KMS-11 (cell line): ENCODE results near the gene GABPB2.

Source experiments
- H2AFZ ChIP-seq: fragments of 200-600 bp; sonication (generic); 2 replicates; pipeline ENCODE4 v1.6.1; 2016; ENCODE audit warnings: antibody characterized with exemption, mixed run types, low read depth
- H3K27ac ChIP-seq: fragments of 200-600 bp; sonication (generic); 2 replicates; pipeline ENCODE4 v1.6.1; 2016; ENCODE audit warnings: mild to moderate bottlenecking, mixed run types
- H3K27me3 ChIP-seq: fragments of 200-600 bp; sonication (generic); 2 replicates; pipeline ENCODE4 v1.6.1; 2017; ENCODE audit warnings: mild to moderate bottlenecking, low read depth, mixed run types, moderate library complexity; ENCODE audit not compliant: insufficient read depth
- H3K36me3 ChIP-seq: fragments of 200-600 bp; sonication (generic); 2 replicates; pipeline ENCODE4 v1.6.1; 2017; ENCODE audit warnings: mild to moderate bottlenecking, mixed run types; ENCODE audit not compliant: insufficient read depth
- H3K4me1 ChIP-seq: fragments of 200-600 bp; sonication (generic); 2 replicates; pipeline ENCODE4 v1.6.1; 2016; ENCODE audit warnings: mild to moderate bottlenecking, low read depth, mixed run types; ENCODE audit not compliant: poor library complexity, severe bottlenecking
- H3K4me2 ChIP-seq: fragments of 200-600 bp; sonication (generic); 2 replicates; pipeline ENCODE4 v1.7.0; 2016; ENCODE audit warnings: mild to moderate bottlenecking, mixed run types
- H3K4me3 ChIP-seq: fragments of 200-600 bp; sonication (generic); IDR thresholded peaks from 2 replicates; pipeline ENCODE4 v1.6.1; 2017; ENCODE audit warnings: low read depth, low read length, mixed read lengths; ENCODE audit not compliant: insufficient read depth
- H3K79me2 ChIP-seq: fragments of 200-600 bp; sonication (generic); 2 replicates; pipeline ENCODE4 v1.6.1; 2016; ENCODE audit warnings: low read depth, mixed run types; ENCODE audit not compliant: insufficient read depth
- H3K9ac ChIP-seq: fragments of 200-600 bp; sonication (generic); 2 replicates; pipeline ENCODE4 v1.6.1; 2016; ENCODE audit warnings: mild to moderate bottlenecking, mixed run types
- H4K20me1 ChIP-seq: fragments of 200-600 bp; sonication (generic); 2 replicates; pipeline ENCODE4 v1.6.1; 2016; ENCODE audit warnings: mild to moderate bottlenecking, mixed run types; ENCODE audit not compliant: insufficient read depth
- TF ChIP-seq, protein P1 (sequence below): fragments of 200-600 bp; sonication (generic); conservative IDR thresholded peaks from 2 replicates; pipeline ENCODE4 v1.6.1; 2017; ENCODE audit warnings: low read depth, mild to moderate bottlenecking, antibody characterized with exemption, low read length, moderate library complexity, mixed read lengths

GABPB2 gene

GRCh38 chr1:151043163-151043562 lies 27.4 kb upstream of the GABPB2 start:
- no peak overlapping the region for H3K27ac ChIP-seq
- no peak overlapping the region for H3K9ac ChIP-seq
- H3K27me3 ChIP-seq = no peaks in the 10 kb centered on the region
- no peaks in the 10 kb centered on the region for H3K36me3 ChIP-seq
- H4K20me1 ChIP-seq = no peaks in the 10 kb centered on the region; the same call in 1 of the 2 replicates
- peaks cover 6% of the 10 kb centered on the region for H3K4me1 ChIP-seq
- no peak overlapping the region for H2AFZ ChIP-seq
- H3K4me2 ChIP-seq = no peak overlapping the region
- TF ChIP-seq, protein P1, sequence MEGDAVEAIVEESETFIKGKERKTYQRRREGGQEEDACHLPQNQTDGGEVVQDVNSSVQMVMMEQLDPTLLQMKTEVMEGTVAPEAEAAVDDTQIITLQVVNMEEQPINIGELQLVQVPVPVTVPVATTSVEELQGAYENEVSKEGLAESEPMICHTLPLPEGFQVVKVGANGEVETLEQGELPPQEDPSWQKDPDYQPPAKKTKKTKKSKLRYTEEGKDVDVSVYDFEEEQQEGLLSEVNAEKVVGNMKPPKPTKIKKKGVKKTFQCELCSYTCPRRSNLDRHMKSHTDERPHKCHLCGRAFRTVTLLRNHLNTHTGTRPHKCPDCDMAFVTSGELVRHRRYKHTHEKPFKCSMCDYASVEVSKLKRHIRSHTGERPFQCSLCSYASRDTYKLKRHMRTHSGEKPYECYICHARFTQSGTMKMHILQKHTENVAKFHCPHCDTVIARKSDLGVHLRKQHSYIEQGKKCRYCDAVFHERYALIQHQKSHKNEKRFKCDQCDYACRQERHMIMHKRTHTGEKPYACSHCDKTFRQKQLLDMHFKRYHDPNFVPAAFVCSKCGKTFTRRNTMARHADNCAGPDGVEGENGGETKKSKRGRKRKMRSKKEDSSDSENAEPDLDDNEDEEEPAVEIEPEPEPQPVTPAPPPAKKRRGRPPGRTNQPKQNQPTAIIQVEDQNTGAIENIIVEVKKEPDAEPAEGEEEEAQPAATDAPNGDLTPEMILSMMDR = no peak
- no peaks in the 10 kb centered on the region for H3K79me2 ChIP-seq
- H3K4me3 ChIP-seq = no peak overlapping the region

DNA sequence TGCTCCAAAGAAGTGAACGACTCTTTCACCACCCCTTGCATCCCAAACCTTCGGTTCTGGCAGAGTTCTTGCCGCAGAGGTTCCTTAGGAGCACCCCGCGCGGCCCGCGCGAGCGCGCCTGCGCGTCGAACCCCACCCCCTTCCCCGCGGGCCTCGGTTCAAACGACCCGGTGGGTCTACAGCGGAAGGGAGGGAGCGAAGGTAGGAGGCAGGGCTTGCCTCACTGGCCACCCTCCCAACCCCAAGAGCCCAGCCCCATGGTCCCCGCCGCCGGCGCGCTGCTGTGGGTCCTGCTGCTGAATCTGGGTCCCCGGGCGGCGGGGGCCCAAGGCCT lies 23.0 kb upstream of the GABPB2 start, which contains the start of gene C1orf56:
Gene C1orf56 (plus strand): TSS at position 161 of the 334 bp plus-strand sequence. CDS start 97 bp downstream, at position 258.
- Histone ChIP-seq H2AFZ (peak within 1 kb of the TSS; percentile 71), H3K4me2 (peak within 1 kb of the TSS; percentile 41)
- TF ChIP-seq, protein P1 = no peak

GRCh38 chr1:151047925-151048644 lies 22.5 kb upstream of the GABPB2 start:
- peak overlapping the region; percentile 47 for H3K9ac ChIP-seq
- H3K27me3 ChIP-seq = no peaks in the 10 kb centered on the region
- H3K27ac ChIP-seq = peak overlapping the region; percentile 5; the same call in 1 of the 2 replicates
- H3K79me2 ChIP-seq = no peaks in the 10 kb centered on the region
- peaks cover 6% of the 10 kb centered on the region; the same call in 1 of the 2 replicates for H3K36me3 ChIP-seq
- peak overlapping the region; percentile 95 for H3K4me3 ChIP-seq
- H3K4me2 ChIP-seq = peak overlapping the region; percentile 41
- H3K4me1 ChIP-seq = peaks cover 26% of the 10 kb centered on the region
- H2AFZ ChIP-seq = peak overlapping the region; percentile 71
- no peaks in the 10 kb centered on the region; the same call in 1 of the 2 replicates for H4K20me1 ChIP-seq
- TF ChIP-seq, protein P1 = peak; percentile 86

More for the DNA sequence above, 23.0 kb upstream of the GABPB2 start, which contains the start of gene C1orf56:
- Histone ChIP-seq H3K4me1 (peaks cover 26% of the 10 kb centered on the region), H3K27ac (peak within 1 kb of the TSS; percentile 5; the same call in 1 of the 2 replicates), H3K9ac (peak within 1 kb of the TSS; percentile 47), H4K20me1 (no peaks in the 10 kb centered on the region; the same call in 1 of the 2 replicates), H3K79me2 (no peaks in the 10 kb centered on the region), H3K27me3 (no peaks in the 10 kb centered on the region), H3K4me3 (peak within 1 kb of the TSS; percentile 95), H3K36me3 (peaks cover under 1% of the 10 kb centered on the region; the same call in 1 of the 2 replicates)

GRCh38 chr1:151048645-151049032 lies 21.9 kb upstream of the GABPB2 start:
- Histone ChIP-seq H3K79me2 (no peaks in the 10 kb centered on the region), H3K27ac (no peak overlapping the region; the same call in 1 of the 2 replicates), H3K4me2 (peak overlapping the region; percentile 41; the same call in 1 of the 2 replicates), H3K27me3 (no peaks in the 10 kb centered on the region), H3K4me3 (no peak overlapping the region), H2AFZ (peak overlapping the region; percentile 71; the same call in 1 of the 2 replicates), H3K4me1 (peaks cover 26% of the 10 kb centered on the region), H3K9ac (no peak overlapping the region; the same call in 1 of the 2 replicates), H3K36me3 (peaks cover 10% of the 10 kb centered on the region; the same call in 1 of the 2 replicates), H4K20me1 (no peaks in the 10 kb centered on the region)
- TF ChIP-seq, protein P1 = peak; percentile 64
